Neural progenitor cell (in vitro differentiated cells): Measurements from ENCODE around the gene PCLO. TPM values are rescaled to one million over a fixed set of nuclear protein-coding genes. Genes with fewer than 3 reads are reported as not detected.

Source experiments
- DNase-seq: peaks from one replicate; pipeline ENCODE4 v3.0.0-alpha.2; 2016; ENCODE audit warnings: low spot score
- H2AFZ ChIP-seq: fragments of 200-600 bp; sonication (generic); replicated peaks from 2 replicates; pipeline ENCODE4 v1.6.1; 2016; ENCODE audit warnings: antibody characterized with exemption
- H3F3A ChIP-seq: fragments of 200-600 bp; sonication (generic); 2 replicates; pipeline ENCODE4 v1.6.1; 2016; ENCODE audit warnings: antibody characterized with exemption, low read depth
- H3K27ac ChIP-seq: fragments of 200-600 bp; sonication (generic); 2 replicates; pipeline ENCODE4 v1.5.1; 2016; ENCODE audit warnings: mild to moderate bottlenecking
- H3K27me3 ChIP-seq: fragments of 200-600 bp; sonication (generic); 2 replicates; pipeline ENCODE4 v1.6.1; 2016; ENCODE audit warnings: mild to moderate bottlenecking, moderate library complexity
- H3K36me3 ChIP-seq: fragments of 200-600 bp; sonication (generic); 2 replicates; pipeline ENCODE4 v1.5.1; 2016
- H3K4me1 ChIP-seq: fragments of 200-600 bp; sonication (generic); 2 replicates; pipeline ENCODE4 v1.6.1; 2016; ENCODE audit warnings: mixed run types
- H3K4me2 ChIP-seq: fragments of 200-600 bp; sonication (generic); 2 replicates; pipeline ENCODE4 v1.6.1; 2016
- H3K4me3 ChIP-seq: fragments of 200-600 bp; sonication (generic); 2 replicates; pipeline ENCODE4 v1.5.1; 2016
- H3K79me2 ChIP-seq: fragments of 200-600 bp; sonication (generic); 2 replicates; pipeline ENCODE4 v1.6.1; 2016; ENCODE audit warnings: low read depth
- H3K9ac ChIP-seq: fragments of 200-600 bp; sonication (generic); 2 replicates; pipeline ENCODE4 v1.6.1; 2016
- H3K9me3 ChIP-seq: fragments of 200-600 bp; sonication (generic); 2 replicates; pipeline ENCODE4 v1.5.1; 2016; ENCODE audit warnings: low read depth
- H4K20me1 ChIP-seq: fragments of 200-600 bp; sonication (generic); 2 replicates; pipeline ENCODE4 v1.6.1; 2016; ENCODE audit warnings: low read depth
- H3K27ac Mint-ChIP-seq: 3 replicates; pipeline ENCODE4 v1.8.0; 2021; ENCODE audit warnings: mixed read lengths
- H3K27me3 Mint-ChIP-seq: 2 replicates; pipeline ENCODE4 v1.8.0; 2022; ENCODE audit warnings: low read depth, mild to moderate bottlenecking, inconsistent platforms, moderate library complexity, mixed read lengths; ENCODE audit not compliant: insufficient read depth
- H3K36me3 Mint-ChIP-seq: 3 replicates; pipeline ENCODE4 v1.8.0; 2021; ENCODE audit warnings: mixed read lengths
- H3K4me1 Mint-ChIP-seq: 3 replicates; pipeline ENCODE4 v1.8.0; 2021; ENCODE audit warnings: mixed read lengths
- H3K4me3 Mint-ChIP-seq: 3 replicates; pipeline ENCODE4 v1.8.0; 2021; ENCODE audit warnings: mild to moderate bottlenecking, moderate library complexity, mixed read lengths
- H3K9me3 Mint-ChIP-seq: 3 replicates; pipeline ENCODE4 v1.8.0; 2020; ENCODE audit warnings: mixed read lengths
- EZH2 ChIP-seq: fragments of 200-600 bp; sonication (generic); IDR thresholded peaks from 2 replicates; pipeline ENCODE4 v1.6.1; 2017; ENCODE audit warnings: antibody characterized with exemption, mild to moderate bottlenecking, moderate library complexity
- EZH2phosphoT487 ChIP-seq: fragments of 200-600 bp; sonication (generic); IDR thresholded peaks from 2 replicates; pipeline ENCODE4 v1.6.1; 2017; ENCODE audit warnings: antibody characterized with exemption
- total RNA-seq: library from RNA; depleted of rRNA; stranded (reverse); fragments of >200 nt; gene quantifications from 2 replicates; pipeline ENCODE4 v1.2.3, GENCODE V29; 2015; ENCODE audit warnings: low replicate concordance
- TF ChIP-seq, protein P1 (sequence below): fragments of 200-600 bp; sonication (generic); IDR thresholded peaks from 2 replicates; pipeline ENCODE4 v1.5.1; 2017; ENCODE audit warnings: antibody characterized with exemption, mild to moderate bottlenecking

PCLO gene
- total RNA-seq, 1 donor from 2014 or later, result 2.0 TPM

DNA sequence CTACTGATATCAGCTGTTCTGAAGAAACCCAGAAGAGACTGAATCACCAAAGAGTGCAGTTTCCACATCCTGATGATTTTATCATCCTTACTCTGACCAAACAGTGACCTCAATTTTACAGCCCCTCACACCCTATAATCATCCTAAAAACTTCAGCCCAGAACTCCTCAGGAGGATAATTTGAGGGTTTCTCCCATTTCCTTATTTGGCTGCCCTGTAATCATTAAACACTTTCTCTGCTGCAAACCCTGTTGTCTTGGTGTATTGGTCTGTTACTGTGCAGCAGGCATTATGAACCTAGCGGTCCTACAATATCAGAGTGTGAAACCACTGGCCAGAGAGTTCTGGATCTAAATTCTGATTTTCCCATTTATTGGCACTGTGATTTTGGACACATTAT is 141.7 kb downstream of the PCLO start:
- Histone ChIP-seq H3K4me2 (no peak overlapping the region), H4K20me1 (no peaks in the 10 kb centered on the region), H3K4me1 (no peaks in the 10 kb centered on the region), H3F3A (no peaks in the 10 kb centered on the region), H3K9ac (no peak overlapping the region), H3K27me3 (no peaks in the 10 kb centered on the region), H3K9me3 (no peaks in the 10 kb centered on the region), H3K27ac (no peak overlapping the region), H3K4me3 (no peak overlapping the region), H3K36me3 (no peaks in the 10 kb centered on the region), H2AFZ (no peak overlapping the region), H3K79me2 (no peaks in the 10 kb centered on the region)
- DNase-seq, result no peak
- no peaks in the 10 kb centered on the region for H3K27me3 Mint-ChIP-seq
- H3K36me3 Mint-ChIP-seq, result no peaks in the 10 kb centered on the region
- no peaks in the 10 kb centered on the region for H3K9me3 Mint-ChIP-seq
- no peak overlapping the region for H3K4me3 Mint-ChIP-seq
- no peak overlapping the region for H3K27ac Mint-ChIP-seq
- peaks cover 2% of the 10 kb centered on the region for H3K4me1 Mint-ChIP-seq
- TF ChIP-seq EZH2phosphoT487 (no peak), EZH2 (no peak)
- TF ChIP-seq, protein P1, sequence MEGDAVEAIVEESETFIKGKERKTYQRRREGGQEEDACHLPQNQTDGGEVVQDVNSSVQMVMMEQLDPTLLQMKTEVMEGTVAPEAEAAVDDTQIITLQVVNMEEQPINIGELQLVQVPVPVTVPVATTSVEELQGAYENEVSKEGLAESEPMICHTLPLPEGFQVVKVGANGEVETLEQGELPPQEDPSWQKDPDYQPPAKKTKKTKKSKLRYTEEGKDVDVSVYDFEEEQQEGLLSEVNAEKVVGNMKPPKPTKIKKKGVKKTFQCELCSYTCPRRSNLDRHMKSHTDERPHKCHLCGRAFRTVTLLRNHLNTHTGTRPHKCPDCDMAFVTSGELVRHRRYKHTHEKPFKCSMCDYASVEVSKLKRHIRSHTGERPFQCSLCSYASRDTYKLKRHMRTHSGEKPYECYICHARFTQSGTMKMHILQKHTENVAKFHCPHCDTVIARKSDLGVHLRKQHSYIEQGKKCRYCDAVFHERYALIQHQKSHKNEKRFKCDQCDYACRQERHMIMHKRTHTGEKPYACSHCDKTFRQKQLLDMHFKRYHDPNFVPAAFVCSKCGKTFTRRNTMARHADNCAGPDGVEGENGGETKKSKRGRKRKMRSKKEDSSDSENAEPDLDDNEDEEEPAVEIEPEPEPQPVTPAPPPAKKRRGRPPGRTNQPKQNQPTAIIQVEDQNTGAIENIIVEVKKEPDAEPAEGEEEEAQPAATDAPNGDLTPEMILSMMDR, result no peak

DNA sequence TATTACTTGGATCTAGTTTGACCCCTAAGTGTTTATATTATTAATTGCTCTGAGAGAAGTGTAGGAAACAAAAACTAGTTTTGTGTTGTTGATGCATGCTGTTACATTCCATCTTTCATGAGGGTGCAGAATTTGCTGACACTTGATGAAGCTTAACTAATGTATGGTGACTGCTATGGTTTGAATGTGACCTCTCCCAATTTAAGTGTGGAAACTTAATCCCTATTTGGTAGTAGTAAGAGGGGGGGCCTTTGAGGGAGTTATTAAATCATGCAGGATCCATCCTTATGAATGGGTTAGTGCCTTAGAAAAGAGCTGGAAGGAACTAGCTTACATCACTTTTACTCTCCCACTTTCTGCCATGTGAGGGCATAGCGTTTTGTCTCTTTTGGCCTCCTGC is 142.5 kb downstream of the PCLO start:
- Mint-ChIP-seq H3K4me3 (no peak overlapping the region), H3K4me1 (peaks cover 2% of the 10 kb centered on the region), H3K36me3 (no peaks in the 10 kb centered on the region), H3K9me3 (no peaks in the 10 kb centered on the region), H3K27me3 (no peaks in the 10 kb centered on the region), H3K27ac (no peak overlapping the region)
- no peaks in the 10 kb centered on the region for H3K79me2 ChIP-seq
- H3K4me3 ChIP-seq, result no peak overlapping the region
- H3F3A ChIP-seq, result no peaks in the 10 kb centered on the region
- no peaks in the 10 kb centered on the region for H3K27me3 ChIP-seq
- no peak overlapping the region for H2AFZ ChIP-seq
- H3K4me2 ChIP-seq, result no peak overlapping the region
- TF ChIP-seq, protein P1, result no peak
- no peak for TF ChIP-seq EZH2phosphoT487
- TF ChIP-seq EZH2, result no peak
- no peak for DNase-seq
- no peak overlapping the region for H3K27ac ChIP-seq
- H3K36me3 ChIP-seq, result no peaks in the 10 kb centered on the region
- no peaks in the 10 kb centered on the region for H4K20me1 ChIP-seq
- H3K9me3 ChIP-seq, result no peaks in the 10 kb centered on the region
- H3K4me1 ChIP-seq, result no peaks in the 10 kb centered on the region
- H3K9ac ChIP-seq, result no peak overlapping the region

DNA sequence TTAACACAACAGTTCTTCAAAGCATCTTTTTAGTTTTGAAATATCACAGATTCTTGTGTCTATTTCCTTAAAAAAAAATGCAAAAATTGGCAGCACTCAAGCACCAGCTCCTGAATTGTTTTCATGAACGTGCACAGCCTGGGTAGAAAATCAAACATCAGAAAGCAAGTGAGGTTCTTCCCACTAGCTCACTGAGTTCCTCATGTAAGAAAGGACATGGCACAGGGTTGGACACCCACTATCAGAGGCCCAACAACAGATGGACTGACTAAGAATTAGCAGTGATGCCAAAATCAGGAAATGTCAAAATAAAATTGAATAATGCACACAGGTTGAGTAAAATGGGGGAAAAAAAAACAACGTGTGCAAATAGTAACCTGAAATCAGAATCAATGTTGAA is 146.8 kb downstream of the PCLO start:
- TF ChIP-seq EZH2, result no peak
- no peak for TF ChIP-seq EZH2phosphoT487
- TF ChIP-seq, protein P1, result no peak
- no peak overlapping the region for H3K4me2 ChIP-seq
- H3K4me3 Mint-ChIP-seq, result no peak overlapping the region
- H3K36me3 ChIP-seq, result no peaks in the 10 kb centered on the region
- no peak overlapping the region for H3K27ac Mint-ChIP-seq
- H3F3A ChIP-seq, result no peaks in the 10 kb centered on the region
- H4K20me1 ChIP-seq, result no peaks in the 10 kb centered on the region
- H3K4me1 ChIP-seq, result no peaks in the 10 kb centered on the region
- no peaks in the 10 kb centered on the region for H3K9me3 ChIP-seq
- H3K27me3 Mint-ChIP-seq, result no peaks in the 10 kb centered on the region
- no peak overlapping the region for H3K27ac ChIP-seq
- no peaks in the 10 kb centered on the region for H3K27me3 ChIP-seq
- H3K9me3 Mint-ChIP-seq, result no peaks in the 10 kb centered on the region
- H3K9ac ChIP-seq, result no peak overlapping the region
- no peak for DNase-seq
- no peak overlapping the region for H2AFZ ChIP-seq
- H3K36me3 Mint-ChIP-seq, result no peaks in the 10 kb centered on the region
- H3K4me1 Mint-ChIP-seq, result peaks cover 2% of the 10 kb centered on the region
- no peak overlapping the region for H3K4me3 ChIP-seq
- no peaks in the 10 kb centered on the region for H3K79me2 ChIP-seq
